Activated naive CD4-positive, alpha-beta T cell treated with anti-CD3 and anti-CD28 coated beads, Interleukin-2, amount 50 U/mL, for 16 hours (primary cell): ENCODE results near the gene SPATA32.
"Not testable (repeated sequence)": the region's sequence is repeated elsewhere in the genome, so short reads cannot be mapped to it uniquely, and the experiment has no call there.

Source experiments
- DNase-seq: peaks from one replicate; pipeline ENCODE4 v3.0.0-alpha.2; 2020

SPATA32 gene, protein sequence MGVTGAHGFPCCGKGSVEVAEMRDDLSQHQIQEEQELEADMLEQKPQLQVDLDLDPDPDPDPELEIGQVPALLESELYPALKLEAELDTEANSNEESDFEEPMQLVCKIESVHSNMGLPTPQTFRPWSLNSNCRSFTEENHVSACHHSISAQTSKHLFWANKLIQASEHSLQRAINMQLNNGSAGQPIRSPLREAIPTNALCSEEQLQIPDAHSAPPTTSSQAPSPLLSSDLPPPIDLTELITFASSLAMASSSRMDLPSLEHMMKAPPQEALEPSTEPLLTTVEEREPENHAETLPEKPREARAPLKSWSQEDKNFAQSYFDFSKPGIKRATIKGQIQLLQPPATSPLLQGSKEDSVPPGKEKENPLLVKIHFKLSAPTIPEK

DNA sequence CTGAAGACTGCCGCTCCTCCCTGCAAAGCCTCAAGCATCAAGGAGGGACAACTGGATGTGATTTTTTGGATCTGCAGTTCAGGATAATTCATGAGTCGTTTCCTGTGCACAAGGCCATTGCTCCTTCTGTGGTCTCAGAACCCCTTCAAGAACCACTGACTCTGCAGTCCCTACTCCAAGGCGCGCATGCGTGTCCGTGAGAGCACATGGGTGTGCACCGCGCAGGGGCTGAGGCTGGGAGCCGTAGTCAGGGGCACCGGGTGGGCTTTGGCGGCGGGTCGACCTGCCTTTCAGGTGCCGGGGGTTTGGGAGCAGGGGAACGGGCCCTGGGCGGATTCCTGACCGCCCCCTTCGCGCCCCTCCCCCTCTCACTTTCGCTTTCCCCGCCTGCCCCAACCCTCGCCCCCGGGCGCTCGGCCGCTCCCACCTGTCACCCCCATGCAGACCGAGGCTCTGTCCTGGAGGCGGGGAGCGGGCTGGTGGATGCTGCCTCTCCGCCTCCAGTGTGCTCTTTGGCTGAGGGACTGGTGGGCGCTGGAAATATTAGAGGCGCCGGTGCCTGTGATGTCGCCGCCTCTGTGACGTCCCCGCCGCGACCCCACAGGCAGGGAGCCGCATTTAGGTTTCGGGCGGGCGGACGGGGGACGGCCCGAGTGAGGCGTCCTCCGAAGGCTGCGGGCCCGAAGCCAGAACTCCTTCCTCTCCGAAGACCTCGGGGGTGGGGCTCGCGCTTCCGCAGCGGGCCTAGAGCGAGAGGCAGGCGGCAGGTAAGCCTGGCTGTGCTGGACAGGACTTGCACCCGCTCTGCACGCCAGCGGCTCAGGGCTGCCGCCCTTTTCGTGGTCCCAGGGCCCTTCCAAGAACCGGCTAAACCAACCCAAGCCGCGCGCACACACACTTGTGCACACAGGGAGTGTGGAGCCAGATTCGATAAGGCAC is at the start of gene SPATA32:
SPATA32 (minus strand) TSS at position 518 of the 939 bp plus-strand sequence; CDS start at position 440, 78 bp downstream.
- peak; percentile 71 for DNase-seq

DNA sequence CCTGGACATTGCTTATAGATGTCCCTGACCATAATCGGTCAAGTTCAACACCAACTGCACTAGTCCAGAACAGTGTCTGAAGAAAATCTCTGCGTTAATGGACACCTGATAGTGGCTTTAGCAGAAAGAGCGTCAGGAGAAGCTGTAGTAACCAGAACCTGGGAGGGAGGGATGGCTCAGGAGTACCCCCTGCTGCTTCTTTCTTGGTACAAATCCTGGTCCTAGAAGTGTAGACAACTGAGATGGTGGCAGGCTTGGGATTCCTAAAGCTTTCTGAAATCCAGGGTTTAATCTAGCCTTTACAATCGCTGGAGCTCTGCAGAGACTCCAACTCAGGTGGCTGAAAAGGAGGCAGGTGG is 49.5 kb upstream of the SPATA32 start:
- DNase-seq: no peak

DNA sequence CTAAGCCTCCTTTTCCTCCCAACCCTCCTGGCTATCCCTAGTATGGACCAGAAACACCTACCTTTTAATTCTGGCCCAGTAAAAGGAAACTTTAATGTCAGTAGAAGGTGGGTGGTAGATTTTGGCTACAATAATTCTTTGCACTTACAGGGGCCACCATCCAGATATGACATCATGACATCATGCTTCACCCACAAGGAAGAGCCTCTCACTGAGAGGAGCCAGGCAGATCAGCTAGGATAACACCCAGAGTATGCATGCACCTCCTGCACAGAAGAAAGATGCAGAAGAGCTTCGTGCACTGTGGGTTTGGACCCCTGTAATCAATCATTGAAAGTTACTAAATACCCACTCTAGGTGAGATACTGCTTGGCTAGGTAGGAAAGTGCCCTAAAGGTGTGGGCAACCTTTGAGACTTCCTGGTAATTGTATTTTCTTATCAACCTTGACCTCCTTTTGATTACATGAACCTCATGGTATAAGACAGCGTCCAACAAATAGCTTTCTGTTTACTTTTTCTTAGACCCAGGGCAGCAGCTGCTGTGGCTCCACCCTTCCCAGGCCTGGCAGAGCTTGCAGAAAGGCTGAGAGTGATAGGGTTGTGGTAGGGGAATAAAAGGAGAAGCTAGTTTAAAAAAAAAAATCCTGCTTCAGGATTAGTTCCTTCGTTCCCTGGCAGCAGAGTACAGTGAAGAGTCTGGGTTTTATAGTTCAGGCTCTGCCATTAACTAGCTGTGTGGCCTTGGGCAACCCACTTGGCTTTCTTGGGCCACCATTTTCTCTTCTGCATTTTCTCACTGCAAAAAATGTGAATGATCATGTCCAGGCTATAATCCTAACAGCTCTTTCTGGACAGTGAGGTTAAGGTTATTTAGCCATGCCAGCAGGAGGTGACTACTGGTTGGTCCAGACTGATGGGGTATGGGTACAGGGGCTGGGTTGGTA is 48.8 kb upstream of the SPATA32 start:
- no peak for DNase-seq

DNA sequence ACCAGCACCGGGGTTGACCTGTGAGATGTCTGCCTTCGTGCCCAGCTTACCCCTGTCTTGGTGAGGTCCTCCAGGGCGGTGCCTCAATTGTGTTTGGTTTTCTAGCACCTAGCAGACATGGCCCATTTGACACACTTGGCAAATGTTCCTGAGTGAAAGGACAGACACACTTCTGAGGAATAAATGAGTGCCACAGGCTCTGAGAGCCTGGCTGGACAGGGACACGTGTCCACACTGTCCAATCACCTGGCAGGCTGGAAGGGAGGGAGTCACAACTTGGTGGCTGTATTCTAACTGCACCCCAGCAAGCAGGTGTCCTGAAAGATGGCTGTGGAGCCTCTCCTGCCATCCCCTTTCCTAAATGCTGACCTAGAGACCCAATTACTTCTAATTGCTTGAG is 47.5 kb upstream of the SPATA32 start:
- no peak for DNase-seq

DNA sequence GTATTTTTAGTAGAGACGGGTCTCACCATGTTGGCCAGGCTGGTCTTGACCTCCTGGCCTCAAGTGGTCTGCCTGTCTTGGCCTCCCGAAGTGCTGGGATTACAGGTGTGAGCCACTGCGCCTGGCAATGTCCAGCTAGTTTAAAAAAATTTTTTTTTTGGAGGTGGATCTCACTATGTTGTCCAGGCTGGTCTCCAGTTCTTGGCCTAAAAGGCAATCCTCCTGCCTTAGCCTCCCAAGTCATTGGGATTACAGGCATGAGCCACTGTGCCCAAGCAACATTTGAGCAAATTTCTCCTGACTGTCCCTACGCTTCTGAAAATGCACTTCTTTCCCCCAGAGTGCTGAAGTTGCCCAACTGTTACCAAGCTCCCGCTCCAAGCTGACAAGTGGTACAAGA is 46.9 kb upstream of the SPATA32 start:
- no peak for DNase-seq

DNA sequence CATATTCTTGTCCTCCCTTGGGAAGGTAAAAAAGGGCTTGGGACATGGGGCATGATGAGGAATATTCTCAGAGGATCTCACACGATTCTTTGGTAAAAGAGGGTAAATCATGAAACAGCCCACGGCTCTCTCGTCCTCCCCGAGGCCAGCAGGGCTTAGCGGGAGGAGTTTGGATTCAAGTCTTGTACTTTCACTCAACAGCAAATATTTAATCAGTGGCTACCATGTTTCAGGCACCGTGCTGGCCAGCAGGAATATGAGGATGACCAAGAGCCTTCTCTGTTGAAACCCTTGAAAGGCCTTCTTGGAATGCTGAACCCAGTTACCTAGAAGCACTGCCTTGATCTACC is 46.1 kb upstream of the SPATA32 start:
- no peak for DNase-seq

DNA sequence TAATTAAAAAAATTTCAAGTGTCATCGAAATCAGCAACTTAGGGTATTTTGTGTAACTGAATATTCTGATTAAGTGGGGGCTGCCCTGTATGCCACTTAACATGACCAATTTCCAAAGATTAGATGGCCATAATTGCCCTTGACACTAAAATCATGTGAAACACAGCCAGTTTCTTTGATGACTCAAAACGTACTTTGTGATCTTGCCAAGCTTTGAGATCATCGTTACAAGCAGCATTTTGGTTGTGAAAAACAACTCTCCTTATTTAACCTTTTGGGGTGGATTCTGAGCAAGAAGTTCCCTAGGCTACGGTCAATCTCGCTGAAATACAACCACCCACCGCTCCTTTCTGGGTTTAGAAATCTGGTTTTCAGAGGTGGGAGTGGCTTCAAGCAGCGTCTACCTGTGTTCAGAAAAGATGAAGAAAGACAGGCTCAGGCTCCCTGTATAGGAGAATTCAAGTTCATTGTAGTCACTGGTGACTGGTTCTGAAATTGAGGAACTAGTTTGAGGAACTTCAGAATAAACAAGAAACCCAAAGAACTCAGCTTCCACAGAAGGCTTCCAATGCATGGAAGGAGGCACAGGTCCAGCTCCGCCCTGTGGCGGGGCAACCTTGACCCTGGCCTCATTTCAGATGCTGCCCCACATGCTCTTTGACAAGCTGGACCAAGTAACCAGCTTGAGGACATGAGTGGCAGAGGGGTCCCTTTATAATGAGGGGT is 45.6 kb upstream of the SPATA32 start:
- peak; percentile 54 for DNase-seq

DNA sequence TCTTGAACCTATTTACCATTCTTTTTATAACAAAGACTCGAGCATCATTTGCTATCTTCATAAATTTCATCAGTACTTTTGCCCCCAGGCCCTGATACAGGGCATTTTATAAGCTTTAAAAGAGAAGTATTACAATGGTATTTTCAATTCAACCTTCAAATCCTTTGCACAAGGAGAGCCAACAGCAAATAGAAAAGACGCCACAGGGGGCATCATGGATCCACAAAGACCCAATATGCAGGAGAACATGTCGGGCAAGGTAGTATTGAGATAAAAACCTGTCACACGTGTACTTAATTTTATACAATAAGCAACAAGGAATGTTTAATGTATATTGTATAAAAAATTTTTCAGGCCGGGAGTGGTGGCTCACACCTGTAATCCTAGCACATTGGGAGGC is 44.7 kb upstream of the SPATA32 start:
- DNase-seq: no peak

DNA sequence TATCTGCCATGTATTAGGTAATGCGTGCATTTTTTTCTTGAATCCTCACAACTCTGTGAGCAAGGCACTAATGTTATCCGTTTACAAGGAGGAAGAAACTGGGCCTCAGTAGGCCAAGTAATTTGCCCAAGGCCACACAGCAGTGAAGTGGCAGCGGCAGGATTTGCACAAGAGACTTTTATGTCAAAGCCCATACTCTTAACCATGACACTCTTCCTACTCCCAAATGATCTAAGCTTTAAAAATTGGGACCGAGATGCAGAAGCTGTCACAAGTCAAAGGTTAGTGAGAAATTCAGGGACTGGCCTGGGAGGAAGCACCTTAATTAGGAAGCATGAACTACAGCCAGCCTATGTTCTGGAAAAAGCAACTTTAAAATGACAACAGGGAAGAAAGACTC is 44.2 kb upstream of the SPATA32 start:
- no peak for DNase-seq

DNA sequence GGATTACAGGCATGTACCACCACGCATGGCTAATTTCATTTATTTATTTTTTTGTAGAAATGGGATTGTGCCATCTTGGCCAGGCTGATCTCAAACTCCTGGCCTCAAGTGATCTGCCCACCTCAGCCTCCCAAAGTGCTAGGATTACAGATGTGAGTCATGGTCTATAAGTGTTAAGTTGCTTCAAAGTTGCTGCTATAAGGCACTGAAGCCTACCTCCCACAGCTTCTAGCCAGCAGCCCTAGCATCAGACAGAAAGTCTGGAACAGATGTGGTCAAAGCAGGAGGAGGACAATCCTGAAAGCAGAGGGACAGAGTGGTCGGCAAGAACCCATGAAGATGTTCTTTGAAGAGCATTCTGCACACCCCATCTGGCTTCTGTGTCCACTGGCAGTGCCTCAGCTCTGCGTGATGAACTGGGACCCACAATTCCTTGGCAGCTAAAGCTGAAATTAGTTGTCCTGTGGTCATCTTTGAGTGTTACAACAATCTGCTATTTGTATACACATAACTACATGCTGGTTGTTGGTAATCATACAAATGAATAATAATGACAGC is 43.7 kb upstream of the SPATA32 start:
- no peak for DNase-seq

DNA sequence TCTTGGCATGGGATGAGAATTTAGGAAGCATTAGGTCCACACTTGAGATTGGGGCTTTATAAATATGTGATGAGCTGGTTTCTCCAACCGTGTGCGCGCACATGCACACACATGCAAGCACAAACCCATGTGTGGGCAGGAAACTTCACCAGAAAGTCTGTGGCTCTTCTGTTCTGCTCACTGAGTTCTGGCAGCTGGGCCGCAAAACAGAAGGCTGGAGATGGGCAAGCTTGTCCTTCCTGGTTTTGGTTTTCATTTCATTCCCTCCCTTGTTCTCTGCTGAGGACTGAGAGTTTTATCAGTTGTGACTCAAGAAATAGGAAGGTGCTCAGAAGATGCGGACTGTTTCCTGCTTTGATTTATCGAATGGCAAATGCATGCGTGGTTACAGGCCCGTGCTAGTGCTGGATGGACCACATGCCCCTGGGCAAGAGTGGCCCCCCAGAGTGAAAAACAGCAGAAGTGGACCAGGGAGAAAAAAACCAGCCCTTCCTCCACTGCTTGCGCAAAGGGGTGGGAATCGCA is 40.8 kb upstream of the SPATA32 start:
- DNase-seq: peak; percentile 28

DNA sequence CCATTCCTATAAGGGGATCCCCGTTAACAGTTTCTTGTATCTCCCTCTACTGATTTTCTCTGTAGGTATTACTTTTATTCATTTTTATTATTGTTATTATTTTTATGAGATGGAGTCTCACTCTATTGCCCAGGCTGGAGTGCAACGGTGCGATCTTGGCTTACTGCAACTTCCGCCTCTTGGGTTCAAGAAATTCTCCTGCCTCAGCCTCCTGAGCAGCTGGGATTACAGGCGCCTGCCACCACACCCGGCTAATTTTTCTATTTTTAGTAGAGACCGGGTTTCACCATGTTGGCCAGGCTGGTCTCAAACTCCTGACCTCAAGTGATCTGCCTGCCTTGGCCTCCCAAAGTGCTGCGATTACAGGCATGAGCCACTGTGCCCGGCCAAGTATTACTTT is 40.3 kb upstream of the SPATA32 start:
- DNase-seq: not testable (repeated sequence)

DNA sequence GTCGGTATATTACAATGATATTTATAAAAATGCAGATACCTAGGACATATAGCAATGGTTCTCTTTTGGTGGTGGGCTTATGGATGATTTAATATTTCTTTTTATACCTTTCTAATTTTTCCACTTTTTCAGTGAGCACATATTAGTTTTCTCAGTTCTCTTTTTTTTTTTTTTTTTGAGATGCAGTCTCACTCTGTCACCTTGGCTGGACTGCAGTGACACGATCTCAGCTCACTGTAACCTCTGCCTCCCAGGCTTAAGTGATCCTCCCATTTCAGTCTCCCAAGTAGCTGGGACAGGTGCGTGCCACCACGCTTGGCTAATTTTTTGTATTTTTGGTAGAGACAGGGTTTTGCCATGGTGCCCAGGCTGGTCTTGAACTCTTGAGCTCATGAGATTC is 39.8 kb upstream of the SPATA32 start:
- DNase-seq: no peak

DNA sequence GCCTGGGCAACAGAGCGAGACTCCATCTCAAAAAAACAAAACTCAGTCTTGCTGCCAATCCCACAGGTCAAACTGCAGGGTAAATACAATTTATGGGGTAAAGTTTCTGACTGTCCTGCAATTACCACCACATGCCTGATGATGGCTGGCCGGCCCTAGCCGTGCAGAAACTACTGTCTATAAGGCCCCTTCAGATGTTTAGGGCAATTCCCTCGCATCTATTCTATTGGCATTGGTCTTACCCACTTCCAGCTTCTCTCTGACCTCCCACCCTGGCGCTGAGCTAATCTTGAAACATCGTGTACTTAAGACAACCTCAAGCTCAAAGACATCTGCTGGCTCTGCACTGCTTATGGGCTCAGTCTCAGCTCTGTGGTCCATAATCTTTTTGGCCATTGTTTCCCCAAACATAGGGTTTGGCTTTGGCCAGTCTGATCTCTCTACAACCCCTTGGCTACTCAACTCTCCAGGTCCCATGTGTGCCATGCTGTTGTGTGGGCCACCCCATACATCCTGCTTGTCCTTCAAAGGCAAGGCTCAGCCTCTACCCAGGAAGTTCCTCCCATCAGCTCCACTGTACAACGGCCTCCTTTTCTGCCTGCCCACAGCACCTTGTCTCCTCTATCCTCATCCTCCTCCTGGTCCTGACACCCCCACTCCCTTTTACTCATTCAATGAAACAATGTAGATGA is 38.3 kb upstream of the SPATA32 start:
- no peak for DNase-seq

DNA sequence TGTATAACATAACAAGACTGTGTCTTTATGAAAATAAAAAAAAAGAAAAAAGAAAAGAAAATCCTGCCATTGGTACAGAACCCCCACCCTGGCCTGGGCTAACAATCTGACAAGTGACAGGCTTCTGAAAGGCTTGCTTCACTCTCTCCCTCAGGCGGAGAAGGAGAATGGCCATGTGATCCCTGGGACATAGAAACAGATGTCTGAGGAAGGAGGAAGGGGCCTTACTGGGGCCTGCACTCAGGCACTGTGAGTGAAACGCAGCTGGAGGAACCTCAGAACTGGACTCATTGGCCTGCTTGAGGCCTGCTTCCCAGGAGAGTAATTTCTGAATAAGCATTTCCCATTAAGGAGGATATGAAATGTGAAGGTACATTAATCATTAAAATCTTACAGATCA is 37.5 kb upstream of the SPATA32 start:
- DNase-seq: no peak

DNA sequence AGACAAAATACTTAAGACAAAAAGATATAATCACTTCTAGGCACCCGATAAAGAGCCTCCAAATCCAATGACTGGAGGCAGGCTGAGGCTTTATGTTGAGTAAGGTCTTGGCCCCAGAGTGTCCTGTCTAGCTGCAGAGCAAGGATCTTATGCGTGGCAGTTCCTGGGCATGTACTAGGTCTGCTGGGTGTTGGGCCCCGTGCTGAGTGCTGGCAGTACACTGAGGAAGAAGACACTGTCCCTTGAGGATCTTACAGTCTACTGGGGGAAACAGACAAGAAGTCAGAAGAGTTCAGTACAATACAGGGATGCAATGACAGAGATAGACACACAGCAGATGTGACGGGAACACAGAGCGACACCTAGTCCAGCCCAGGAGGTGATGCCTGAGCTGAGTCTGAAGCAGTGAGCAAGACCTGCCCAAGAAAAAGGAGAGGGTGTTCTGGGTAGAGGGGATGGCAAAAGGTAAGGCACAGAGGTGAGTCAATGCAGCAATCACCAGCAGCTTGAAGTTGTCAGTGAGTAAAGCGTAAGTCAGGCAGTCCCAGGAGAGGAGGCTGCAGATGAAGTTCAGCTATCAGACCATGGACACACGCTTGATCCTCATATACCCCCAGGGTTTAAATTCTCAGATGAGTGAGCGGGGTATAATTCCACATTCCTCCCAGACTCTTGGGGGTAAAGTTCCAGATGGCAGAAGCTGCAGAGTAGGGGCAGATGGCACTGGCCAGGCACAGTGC is 36.8 kb upstream of the SPATA32 start:
- DNase-seq: no peak

DNA sequence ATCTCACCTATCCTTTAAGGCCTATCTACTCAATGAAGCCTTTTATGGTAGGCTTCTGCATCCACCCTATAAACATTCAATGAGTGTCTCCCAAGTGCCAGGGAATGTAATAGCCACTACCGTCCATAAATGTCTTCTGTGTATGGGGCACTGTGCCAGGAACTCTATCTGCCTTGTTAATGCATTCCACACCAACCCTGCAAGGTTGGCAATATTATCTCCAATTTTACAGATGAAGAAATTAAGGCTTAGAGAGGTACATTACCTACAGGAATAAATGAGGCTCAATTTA is 34.9 kb upstream of the SPATA32 start:
- no peak for DNase-seq

DNA sequence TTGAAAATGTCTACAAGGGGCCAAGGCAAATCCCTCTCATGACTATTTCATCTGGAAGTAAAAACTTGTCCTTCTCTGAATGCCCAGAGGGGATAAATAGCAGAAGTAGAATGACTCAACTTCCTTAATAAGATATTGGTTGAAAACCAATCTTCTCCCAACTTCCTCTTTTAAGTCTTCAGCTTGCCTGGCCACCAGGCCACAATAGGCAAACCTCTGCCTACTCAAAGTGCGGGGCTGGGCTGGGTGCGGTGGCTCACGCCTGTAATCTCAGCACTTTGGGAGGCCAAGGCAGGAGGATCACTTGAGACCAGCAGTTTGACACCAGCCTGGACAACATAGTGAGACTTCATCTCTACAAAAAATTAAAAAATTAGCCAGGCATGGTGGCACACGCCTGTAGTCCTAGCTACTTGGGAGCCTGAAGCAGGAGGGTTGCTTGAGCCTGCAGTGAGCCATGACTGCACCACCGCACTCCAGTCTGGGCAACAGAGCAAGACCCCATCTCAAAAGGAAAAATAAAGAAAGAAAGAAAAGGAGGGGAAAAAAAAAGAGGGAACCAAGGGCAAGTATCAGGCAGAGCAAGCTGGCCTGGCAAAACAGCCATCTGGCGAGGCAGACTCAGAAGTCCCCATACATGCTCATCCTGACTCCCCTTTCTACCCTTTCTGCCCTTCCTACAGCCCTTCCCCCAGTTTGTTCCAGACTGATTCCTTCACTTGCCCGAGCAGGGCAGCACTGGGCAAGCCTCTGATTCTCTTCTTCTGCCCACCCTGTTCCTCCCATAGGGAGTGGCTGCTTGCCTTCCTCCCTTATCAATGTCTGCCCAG is 34.3 kb upstream of the SPATA32 start:
- no peak for DNase-seq

DNA sequence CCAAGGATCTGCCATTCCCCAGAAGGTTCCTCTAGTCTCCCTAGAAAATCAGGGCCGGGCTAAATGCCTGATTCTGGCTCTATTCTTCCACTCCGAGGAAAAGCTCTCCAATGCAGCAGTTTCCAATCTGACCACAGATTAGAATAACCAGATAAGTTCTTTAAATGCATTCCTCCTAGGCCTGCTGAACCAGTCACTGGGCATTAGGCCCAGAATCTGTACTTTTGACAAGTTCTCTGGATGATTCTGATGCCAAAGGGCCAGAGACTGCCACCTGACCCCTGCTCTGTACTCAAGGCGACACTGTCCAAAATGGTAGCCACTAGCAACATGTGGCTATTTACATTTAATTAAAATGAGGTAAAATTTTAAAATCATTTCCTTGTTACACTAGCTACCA is 32.6 kb upstream of the SPATA32 start:
- no peak for DNase-seq
